Astrocyte of the spinal cord (primary cell): Measurements from ENCODE around the gene NXT1.

Experiments
- DNase-seq: peaks from one replicate; pipeline ENCODE4 v3.0.0; 2011; ENCODE audit warnings: low read depth, low spot score
- H3K4me3 ChIP-seq: 2 replicates; pipeline ENCODE4 v1.5.1; 2011; ENCODE audit warnings: low read depth, mild to moderate bottlenecking, low read length, moderate library complexity
- CTCF ChIP-seq: IDR thresholded peaks from 2 replicates; pipeline ENCODE4 v1.5.1; 2012; ENCODE audit warnings: low read depth, mild to moderate bottlenecking, low read length, inconsistent platforms
- in situ Hi-C: cut with HindIII; loops from 2 replicates; pipeline ENCODE4 v1.10.0; 2017; ENCODE audit warnings: low sequenced_read_pairs

NXT1 gene

GRCh38 chr20:23381876-23382275 lies 31.3 kb downstream of the NXT1 start:
- no peak overlapping the region for H3K4me3 ChIP-seq
- TF ChIP-seq CTCF, result no peak
- in situ Hi-C loops, result no loop called here
- DNase-seq, result no peak

GRCh38 chr20:23386304-23387117 lies 35.9 kb downstream of the NXT1 start:
- TF ChIP-seq CTCF, result no peak
- no peak overlapping the region for H3K4me3 ChIP-seq
- in situ Hi-C loops, result no loop called here
- no peak for DNase-seq

DNA sequence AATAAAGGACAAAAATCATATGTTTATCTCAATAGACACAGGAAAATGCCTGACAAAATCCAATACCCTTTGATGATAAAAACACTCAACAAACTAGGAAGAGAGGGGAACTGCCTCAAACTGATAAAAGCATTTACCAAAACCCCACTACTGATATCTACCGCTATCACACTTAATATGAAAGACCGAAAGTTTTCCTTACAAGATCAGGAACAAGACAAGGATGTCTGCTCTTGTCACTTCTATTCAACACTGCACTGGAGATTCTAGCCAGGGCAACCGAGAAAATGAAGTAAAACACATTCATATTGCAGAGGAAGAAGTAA lies 36.5 kb downstream of the NXT1 start:
- no peak for DNase-seq
- no peak for TF ChIP-seq CTCF

DNA sequence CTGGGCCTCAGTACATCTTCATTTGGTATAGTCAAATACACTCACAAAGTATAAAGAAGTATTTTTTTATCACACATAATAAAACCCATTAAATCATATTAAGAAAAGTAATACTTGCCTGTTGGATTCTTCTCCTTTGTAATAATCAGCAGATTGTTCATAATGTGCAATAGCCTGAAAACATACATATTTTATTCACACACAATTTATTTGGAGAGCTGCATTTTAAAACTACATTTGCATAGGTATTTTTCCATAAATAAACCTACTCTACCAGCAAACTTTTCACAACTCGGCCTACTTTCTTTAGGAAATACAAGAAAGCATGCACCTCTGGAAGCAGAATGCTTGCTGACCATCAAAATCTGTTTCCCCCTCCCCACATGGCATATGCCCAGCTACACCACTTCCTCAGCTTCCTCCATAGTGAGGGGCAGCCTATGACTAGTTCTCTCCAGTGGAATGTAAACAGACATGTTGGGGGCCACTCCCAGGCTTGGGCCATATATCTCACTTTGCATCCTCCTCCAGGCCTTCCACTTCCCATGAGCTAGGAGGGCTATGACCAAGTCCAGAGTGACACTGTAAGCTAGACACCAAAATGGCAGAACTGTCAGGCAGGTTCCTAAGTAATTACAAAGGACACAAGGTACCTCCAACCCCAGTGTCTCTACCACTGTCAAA lies 39.6 kb downstream of the NXT1 start:
- no peak for DNase-seq
- H3K4me3 ChIP-seq, result no peak overlapping the region
- no peak for TF ChIP-seq CTCF
- in situ Hi-C loops, result no loop called here

More for the DNA sequence above, 36.5 kb downstream of the NXT1 start:
- H3K4me3 ChIP-seq, result no peak overlapping the region
- in situ Hi-C loops, result no loop called here

DNA sequence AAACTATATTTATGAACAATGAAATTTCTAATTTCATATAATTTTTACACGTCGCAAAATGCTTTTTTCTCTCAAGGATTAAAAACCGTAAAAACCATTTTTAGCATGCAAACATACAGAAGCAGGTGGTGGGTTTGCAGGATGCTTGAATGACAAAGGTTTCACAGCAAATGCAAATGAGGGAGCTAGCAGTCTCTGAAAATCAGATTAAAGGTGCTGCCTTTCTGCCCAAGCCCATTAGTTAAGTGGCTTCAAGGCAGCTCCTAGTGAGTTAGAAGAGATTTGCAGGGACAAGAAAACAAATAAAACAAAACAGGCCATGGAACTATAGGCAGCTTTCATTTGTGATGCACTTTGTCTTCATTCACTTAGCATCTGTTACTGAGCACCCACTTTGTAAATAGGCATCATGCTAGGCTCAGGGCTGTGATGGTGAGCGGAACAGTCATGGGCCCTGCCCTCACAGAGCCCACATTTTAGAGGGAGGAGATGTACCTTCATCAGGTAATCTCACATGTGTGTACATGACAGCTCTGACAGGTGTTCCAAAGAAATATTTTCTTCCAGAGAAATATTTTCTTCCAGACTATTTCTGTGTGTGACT lies 41.2 kb downstream of the NXT1 start:
- no peak for TF ChIP-seq CTCF
- no peak overlapping the region for H3K4me3 ChIP-seq
- in situ Hi-C loops, result no loop called here
- no peak for DNase-seq

GRCh38 chr20:23393996-23394775 lies 43.6 kb downstream of the NXT1 start:
- TF ChIP-seq CTCF, result no peak
- in situ Hi-C loops, result no loop called here
- no peak overlapping the region for H3K4me3 ChIP-seq
- DNase-seq, result no peak
